Loucy (cell line): ENCODE data around the gene PKP4.

Source experiments
- H2AFZ ChIP-seq: fragments of 200-600 bp; sonication (generic); 2 replicates; pipeline ENCODE4 v1.6.0; 2016; ENCODE audit warnings: antibody characterized with exemption, mild to moderate bottlenecking, low read length, moderate library complexity
- H3F3A ChIP-seq: fragments of 200-600 bp; 2 replicates; pipeline ENCODE4 v1.6.0; 2016; ENCODE audit warnings: antibody characterized with exemption, low read depth, mild to moderate bottlenecking
- H3K27me3 ChIP-seq: fragments of 200-600 bp; sonication (generic); 2 replicates; pipeline ENCODE4 v1.6.1; 2014; ENCODE audit warnings: low read length, mild to moderate bottlenecking; ENCODE audit not compliant: insufficient read depth, poor library complexity, severe bottlenecking
- H3K36me3 ChIP-seq: fragments of 200-600 bp; sonication (generic); 2 replicates; pipeline ENCODE4 v1.6.1; 2016; ENCODE audit warnings: low read length; ENCODE audit not compliant: insufficient read depth
- H3K4me1 ChIP-seq: fragments of 200-600 bp; sonication (generic); 2 replicates; pipeline ENCODE4 v1.5.1; 2014; ENCODE audit warnings: low read length, mild to moderate bottlenecking; ENCODE audit not compliant: insufficient read depth, poor library complexity, severe bottlenecking
- H3K4me2 ChIP-seq: fragments of 200-600 bp; sonication (generic); 2 replicates; pipeline ENCODE4 v1.6.0; 2014; ENCODE audit warnings: antibody characterized with exemption, low read length, low read depth, mild to moderate bottlenecking; ENCODE audit not compliant: poor library complexity, severe bottlenecking
- H3K4me3 ChIP-seq: fragments of 200-600 bp; sonication (generic); 2 replicates; pipeline ENCODE4 v1.5.1; 2014; ENCODE audit warnings: low read length, mild to moderate bottlenecking, mixed read lengths; ENCODE audit not compliant: poor library complexity, severe bottlenecking
- H3K79me2 ChIP-seq: fragments of 200-600 bp; sonication (generic); 2 replicates; pipeline ENCODE4 v1.6.1; 2014; ENCODE audit warnings: low read length; ENCODE audit not compliant: insufficient read depth
- H3K9ac ChIP-seq: fragments of 200-600 bp; sonication (generic); 2 replicates; pipeline ENCODE4 v1.6.0; 2014; ENCODE audit warnings: mild to moderate bottlenecking, low read depth, low read length, moderate library complexity; ENCODE audit not compliant: poor library complexity, severe bottlenecking
- H3K9me2 ChIP-seq: fragments of 200-600 bp; sonication (generic); replicated peaks from 2 replicates; pipeline ENCODE4 v1.6.1; 2016; ENCODE audit warnings: low read depth, low read length, mixed read lengths
- H3K9me3 ChIP-seq: fragments of 200-600 bp; sonication (generic); 2 replicates; pipeline ENCODE4 v1.6.1; 2014; ENCODE audit warnings: mild to moderate bottlenecking, antibody characterized with exemption, low read length, low read depth; ENCODE audit not compliant: insufficient read depth
- H4K20me1 ChIP-seq: fragments of 200-600 bp; sonication (generic); 2 replicates; pipeline ENCODE4 v1.6.0; 2014; ENCODE audit warnings: antibody characterized with exemption, low read length, mild to moderate bottlenecking; ENCODE audit not compliant: insufficient read depth, poor library complexity, severe bottlenecking
- EZH2phosphoT487 ChIP-seq: fragments of 200-600 bp; IDR thresholded peaks from 2 replicates; pipeline ENCODE4 v1.6.1; 2018; ENCODE audit warnings: antibody characterized with exemption, mild to moderate bottlenecking, moderate library complexity, borderline replicate concordance
- TF ChIP-seq, protein P1 (sequence below): fragments of 200-600 bp; sonication (generic); conservative IDR thresholded peaks from 2 replicates; pipeline ENCODE4 v1.5.1; 2014; ENCODE audit warnings: mild to moderate bottlenecking, antibody characterized with exemption, low read length

Gene PKP4

DNA sequence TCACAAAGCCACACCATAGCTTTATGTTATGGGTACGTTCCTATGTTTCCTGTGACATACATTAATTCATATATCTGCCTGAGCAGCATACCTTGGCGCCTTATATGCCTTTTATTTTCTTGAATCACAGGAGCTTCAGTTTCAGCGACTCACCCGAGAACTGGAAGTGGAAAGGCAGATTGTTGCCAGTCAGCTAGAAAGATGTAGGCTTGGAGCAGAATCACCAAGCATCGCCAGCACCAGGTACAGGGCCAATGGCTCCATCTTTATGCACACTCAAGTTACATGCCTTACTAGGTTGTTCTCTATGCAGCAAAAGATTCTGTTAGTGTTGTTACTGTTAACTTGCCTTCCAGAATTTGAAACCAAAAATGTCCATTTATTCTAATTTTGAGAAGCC is 120.4 kb downstream of the PKP4 start:
- Histone ChIP-seq H3K9me3 (peaks cover 5% of the 10 kb centered on the region; the same call in 1 of the 2 replicates), H3K9ac (no peak overlapping the region), H3K9me2 (no peaks in the 10 kb centered on the region), H3K4me2 (no peak overlapping the region), H3K36me3 (peaks cover 4% of the 10 kb centered on the region; the same call in 1 of the 2 replicates), H3K4me3 (no peak overlapping the region), H3F3A (no peaks in the 10 kb centered on the region), H3K79me2 (no peaks in the 10 kb centered on the region), H3K4me1 (no peaks in the 10 kb centered on the region), H2AFZ (no peak overlapping the region), H4K20me1 (no peaks in the 10 kb centered on the region), H3K27me3 (peaks cover 13% of the 10 kb centered on the region)
- TF ChIP-seq, protein P1, sequence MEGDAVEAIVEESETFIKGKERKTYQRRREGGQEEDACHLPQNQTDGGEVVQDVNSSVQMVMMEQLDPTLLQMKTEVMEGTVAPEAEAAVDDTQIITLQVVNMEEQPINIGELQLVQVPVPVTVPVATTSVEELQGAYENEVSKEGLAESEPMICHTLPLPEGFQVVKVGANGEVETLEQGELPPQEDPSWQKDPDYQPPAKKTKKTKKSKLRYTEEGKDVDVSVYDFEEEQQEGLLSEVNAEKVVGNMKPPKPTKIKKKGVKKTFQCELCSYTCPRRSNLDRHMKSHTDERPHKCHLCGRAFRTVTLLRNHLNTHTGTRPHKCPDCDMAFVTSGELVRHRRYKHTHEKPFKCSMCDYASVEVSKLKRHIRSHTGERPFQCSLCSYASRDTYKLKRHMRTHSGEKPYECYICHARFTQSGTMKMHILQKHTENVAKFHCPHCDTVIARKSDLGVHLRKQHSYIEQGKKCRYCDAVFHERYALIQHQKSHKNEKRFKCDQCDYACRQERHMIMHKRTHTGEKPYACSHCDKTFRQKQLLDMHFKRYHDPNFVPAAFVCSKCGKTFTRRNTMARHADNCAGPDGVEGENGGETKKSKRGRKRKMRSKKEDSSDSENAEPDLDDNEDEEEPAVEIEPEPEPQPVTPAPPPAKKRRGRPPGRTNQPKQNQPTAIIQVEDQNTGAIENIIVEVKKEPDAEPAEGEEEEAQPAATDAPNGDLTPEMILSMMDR: no peak
- no peak for TF ChIP-seq EZH2phosphoT487

DNA sequence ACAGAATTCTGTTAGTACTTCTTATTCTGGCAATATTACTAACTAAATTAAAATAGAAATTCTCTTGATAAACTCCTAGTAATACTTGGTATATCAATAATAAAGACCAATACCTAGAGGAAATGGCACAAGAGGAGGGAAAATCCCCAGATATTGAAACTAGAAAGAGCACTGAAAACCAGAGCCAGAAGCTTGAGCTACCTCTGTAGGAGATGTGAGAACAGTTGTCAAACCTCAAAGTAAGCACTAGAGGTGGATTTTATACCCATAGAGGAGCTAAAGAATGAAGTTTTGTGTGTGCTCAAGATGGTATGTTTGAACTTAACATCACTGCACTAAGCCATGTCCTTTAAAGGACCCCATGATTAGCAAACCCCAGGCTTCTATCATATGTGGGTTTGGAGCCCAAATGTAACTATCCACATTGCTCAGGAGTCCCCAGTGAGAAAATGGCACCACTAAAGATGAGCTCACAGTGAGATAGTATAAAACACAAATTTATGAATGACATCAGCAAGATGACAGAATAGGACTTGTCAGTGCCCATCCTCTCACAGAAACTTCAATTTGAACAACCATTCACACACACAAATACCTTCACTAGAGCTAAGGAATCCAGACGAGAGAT is 122.1 kb downstream of the PKP4 start:
- no peak overlapping the region for H2AFZ ChIP-seq
- no peaks in the 10 kb centered on the region for H3K27me3 ChIP-seq
- H3K36me3 ChIP-seq: peaks cover 4% of the 10 kb centered on the region; the same call in 1 of the 2 replicates
- no peak overlapping the region for H3K4me2 ChIP-seq
- no peak for TF ChIP-seq EZH2phosphoT487
- TF ChIP-seq, protein P1: no peak
- H3F3A ChIP-seq: no peaks in the 10 kb centered on the region
- H3K9me3 ChIP-seq: no peaks in the 10 kb centered on the region
- no peaks in the 10 kb centered on the region for H3K79me2 ChIP-seq
- H3K4me1 ChIP-seq: no peaks in the 10 kb centered on the region
- no peaks in the 10 kb centered on the region for H4K20me1 ChIP-seq
- H3K9ac ChIP-seq: no peak overlapping the region
- no peaks in the 10 kb centered on the region for H3K9me2 ChIP-seq
- no peak overlapping the region for H3K4me3 ChIP-seq

DNA sequence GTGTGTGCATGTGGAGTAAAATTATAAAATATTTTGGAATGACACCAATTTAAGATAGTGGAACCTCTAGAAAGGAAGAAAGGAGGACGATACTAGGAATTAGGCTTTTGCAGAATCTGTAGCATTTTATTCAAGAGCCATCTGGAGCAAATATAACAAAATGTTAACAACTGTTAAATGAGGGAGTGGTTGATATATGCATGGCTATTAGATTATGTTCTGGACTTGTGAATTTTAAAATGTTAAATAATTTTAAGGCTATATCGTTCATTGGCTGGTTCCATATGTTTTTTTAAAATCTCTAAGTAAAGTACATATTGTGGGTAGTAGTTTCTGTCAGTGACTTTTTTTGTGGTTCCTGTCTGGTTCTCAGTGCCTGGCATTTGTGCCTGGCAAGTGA is 123.2 kb downstream of the PKP4 start:
- Histone ChIP-seq H3K9ac (no peak overlapping the region), H3K4me3 (no peak overlapping the region)
- TF ChIP-seq, protein P1: no peak
- TF ChIP-seq EZH2phosphoT487: no peak

More for the DNA sequence above, 123.2 kb downstream of the PKP4 start:
- Histone ChIP-seq H3K9me2 (no peaks in the 10 kb centered on the region), H3K36me3 (peaks cover 4% of the 10 kb centered on the region; the same call in 1 of the 2 replicates), H3K27me3 (no peaks in the 10 kb centered on the region), H3F3A (no peaks in the 10 kb centered on the region), H4K20me1 (no peaks in the 10 kb centered on the region), H2AFZ (no peak overlapping the region), H3K4me1 (no peaks in the 10 kb centered on the region), H3K9me3 (no peaks in the 10 kb centered on the region), H3K4me2 (no peak overlapping the region), H3K79me2 (no peaks in the 10 kb centered on the region)
